ENCODE data around the gene ACTL8.

DNA sequence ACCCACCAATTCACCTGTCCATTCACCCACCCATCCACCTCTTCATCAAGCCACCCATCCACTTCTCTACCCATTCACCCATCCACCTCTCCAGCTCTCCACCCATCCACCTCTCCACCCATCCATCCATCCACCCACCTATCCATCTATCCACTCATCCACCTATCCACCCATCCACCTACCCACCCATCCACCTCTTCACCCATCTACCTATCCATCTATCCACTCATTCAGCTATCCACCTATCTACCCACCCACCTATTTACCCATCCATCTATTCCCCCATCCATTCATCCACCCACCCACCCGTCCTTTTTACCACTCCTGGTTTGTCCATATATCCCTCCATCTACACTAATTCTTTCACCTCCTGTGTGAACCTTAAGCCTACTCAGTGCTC lies 105.7 kb downstream of the ACTL8 start:
- no peak for TF ChIP-seq USF2 (IDR thresholded peaks at IDR 0.05; ENCODE audit: low read depth, low read length)
- no peak for TF ChIP-seq CTCF (conservative IDR thresholded peaks at IDR 0.05; ENCODE audit: low read depth, low read length)
- no peak for TF ChIP-seq POLR2A (IDR thresholded peaks at IDR 0.05; ENCODE audit: low read depth, low read length)

Measured in IMR-90 (cell line).